ENCODE data around the gene SLC35C1. TPM values are rescaled to one million over a fixed set of nuclear protein-coding genes. Genes with fewer than 3 reads are reported as not detected.

The SLC35C1 gene
- total and polyA plus RNA-seq, 2 donors (not counting 3 experiments of a cell fraction or from before 2014, with no cell fraction given) = 8.5 to 19.8 TPM

DNA sequence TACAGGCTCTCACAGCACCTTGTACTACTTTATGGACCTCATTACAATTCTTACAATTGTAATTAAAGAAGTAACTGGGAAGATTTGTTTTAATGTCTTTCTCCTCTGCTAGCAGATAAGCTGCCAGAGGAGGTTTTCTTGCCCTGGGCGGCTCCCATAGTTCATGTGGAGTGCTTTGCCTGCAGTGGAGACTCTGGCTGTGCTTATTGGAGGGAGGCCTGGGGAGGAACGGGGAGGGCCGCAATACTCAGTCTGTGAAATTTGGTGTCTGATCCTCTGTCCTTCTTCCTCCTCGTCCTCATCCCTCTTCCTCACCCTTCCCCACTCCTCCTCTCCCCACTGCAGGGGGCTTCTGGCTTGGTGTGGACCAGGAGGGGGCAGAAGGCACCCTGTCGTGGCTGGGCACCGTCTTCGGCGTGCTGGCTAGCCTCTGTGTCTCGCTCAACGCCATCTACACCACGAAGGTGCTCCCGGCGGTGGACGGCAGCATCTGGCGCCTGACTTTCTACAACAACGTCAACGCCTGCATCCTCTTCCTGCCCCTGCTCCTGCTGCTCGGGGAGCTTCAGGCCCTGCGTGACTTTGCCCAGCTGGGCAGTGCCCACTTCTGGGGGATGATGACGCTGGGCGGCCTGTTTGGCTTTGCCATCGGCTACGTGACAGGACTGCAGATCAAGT lies 5.6 kb downstream of the SLC35C1 start:
- Histone ChIP-seq H3K4me1 (ENCODE audit: control insufficient read depth, extremely low read depth, insufficient read depth, low read length) (peaks cover 23% of the 10 kb centered on the region), H3K9me1 (replicated peaks; ENCODE audit: control insufficient read depth, extremely low read depth, insufficient read depth, low read length) (no peaks in the 10 kb centered on the region), H3K4me3 (replicated peaks in 1 of 3; ENCODE audit: insufficient read depth in 1 of 3, low read depth in 1 of 3, low read length in 3 of 3) (no peak overlapping the region), H3K36me3 (ENCODE audit: control insufficient read depth in 2 of 2, extremely low read depth in 1 of 2, insufficient read depth in 2 of 2, low read length in 2 of 2) (peaks cover 9 to 17% of the 10 kb centered on the region in 2 experiments), H3K27me3 (ENCODE audit: control insufficient read depth in 2 of 2, insufficient read depth in 2 of 2, low read length in 2 of 2) (no peaks in the 10 kb centered on the region), H4K20me1 (replicated peaks; ENCODE audit: control insufficient read depth, extremely low read depth, insufficient read depth, low read length) (no peaks in the 10 kb centered on the region), H3K27ac (ENCODE audit: insufficient read depth, low read depth, low read length) (no peak overlapping the region), H3K79me2 (ENCODE audit: control insufficient read depth, insufficient read depth, low read length) (peaks cover 24% of the 10 kb centered on the region), H3K9me3 (replicated peaks; ENCODE audit: control insufficient read depth, insufficient read depth, low read length) (no peaks in the 10 kb centered on the region), H3K4me2 (ENCODE audit: insufficient read depth, low read length) (no peak overlapping the region), H3K9ac (replicated peaks; ENCODE audit: extremely low read depth, insufficient read depth, low read length) (no peak overlapping the region), H2AFZ (ENCODE audit: low read depth, low read length) (no peak overlapping the region)
- intact Hi-C loops (cut with micrococcal nuclease) (no loop called here), dilution Hi-C loops (cut with MboI; ENCODE audit: extremely low pct_ligation_motif_present, low sequenced_read_pairs) (no loop called here)
- FAIRE-seq (no peak), DNase-seq (ENCODE audit: low read depth, low spot score) (no peak)
- TF ChIP-seq POLR2AphosphoS5 (IDR thresholded peaks at IDR 0.05; ENCODE audit: insufficient read depth, low read depth, low read length) (no peak), CTCF (IDR thresholded peaks at IDR 0.05; ENCODE audit: extremely low read depth in 1 of 2, insufficient read depth in 1 of 2, low read depth in 1 of 2, low read length in 2 of 2) (no peak), FOS (IDR thresholded peaks at IDR 0.05; ENCODE audit: borderline replicate concordance, insufficient read depth, low read length) (no peak), JUN (IDR thresholded peaks at IDR 0.05; ENCODE audit: borderline replicate concordance, insufficient read depth, insufficient read length, low read depth) (no peak), MYC (IDR thresholded peaks at IDR 0.05; ENCODE audit: low read depth, low read length) (no peak), POLR2A (IDR thresholded peaks at IDR 0.05; ENCODE audit: low read depth, low read length) (no peak), GATA2 (IDR thresholded peaks at IDR 0.05; ENCODE audit: insufficient read depth, insufficient read length, low read depth, low read length) (no peak), MAX (IDR thresholded peaks at IDR 0.05; ENCODE audit: insufficient read depth, insufficient read length) (no peak), EZH2 (IDR thresholded peaks at IDR 0.05; ENCODE audit: borderline replicate concordance, low read depth, low read length, severe bottlenecking) (no peak)
- CTCF ChIA-PET = no interaction called here
- no TSS peak for BruUV-seq (replicated peaks)
- POLR2A ChIA-PET = no interaction called here
